Transverse colon (tissue), 4 donors: ENCODE measurements around the gene FAM47E.

Experiments
- CTCF ChIP-seq, 5 experiments: fragments of 200-600 bp in 3 of 5; fragments of 450-650 bp in 2 of 5; sonication (generic) in 3 of 5; IDR thresholded peaks; 1 replicate in 2 of 5; 2 replicates in 3 of 5; pipeline ENCODE4 v1.5.1; 2016 to 2017; ENCODE audit warnings: antibody characterized with exemption in 5 of 5, inconsistent platforms in 3 of 5, mild to moderate bottlenecking in 2 of 5, moderate library complexity in 1 of 5
- POLR2AphosphoS5 ChIP-seq, 3 donors: sonication (generic); formaldehyde crosslinking; IDR thresholded peaks; one replicate each; pipeline ENCODE4 v1.6.1; 2016; ENCODE audit warnings: antibody characterized with exemption in 3 of 3

GRCh38 chr4:76267811-76268210 is 16.3 kb downstream of the FAM47E start:
- TF ChIP-seq CTCF (IDR thresholded peaks at IDR 0.05) (no peak), POLR2AphosphoS5 (IDR thresholded peaks at IDR 0.05) (no peak)
